GM21825 (cell line): ENCODE results near the gene ARHGAP15.
A peak's percentile ranks its signal among the peaks of the same experiment; 100 is the strongest.

Experiments
- ATAC-seq: cut with Tn5 transposase; IDR thresholded peaks from one replicate; pipeline ENCODE4 v1.9.1; 2021; ENCODE audit warnings: mild to moderate bottlenecking, moderate library complexity; ENCODE audit not compliant: unreplicated experiment

Gene ARHGAP15

DNA sequence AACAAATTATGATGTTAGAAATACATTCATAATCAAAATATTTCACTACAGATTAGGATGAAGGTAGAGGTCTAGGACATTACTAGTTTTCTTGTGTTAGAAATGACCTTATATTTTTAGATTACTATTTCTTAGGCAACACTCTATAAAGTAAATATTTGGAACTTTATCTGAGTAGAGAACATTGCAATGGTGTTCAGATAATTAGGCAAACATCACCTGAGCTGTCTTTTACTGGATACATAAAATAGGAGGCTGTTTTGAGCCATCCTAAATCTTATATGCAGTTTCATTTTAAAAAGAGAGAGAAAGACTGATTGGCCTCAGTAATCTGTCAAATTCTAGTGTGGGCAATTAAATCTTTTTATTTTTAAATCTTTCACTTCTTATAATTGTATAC, 304.6 kb downstream of the ARHGAP15 start:
- ATAC-seq, result no peak

- no peak for ATAC-seq
Observed at GRCh38 chr2:143434445-143434844, 305.2 kb downstream of the ARHGAP15 start.

DNA sequence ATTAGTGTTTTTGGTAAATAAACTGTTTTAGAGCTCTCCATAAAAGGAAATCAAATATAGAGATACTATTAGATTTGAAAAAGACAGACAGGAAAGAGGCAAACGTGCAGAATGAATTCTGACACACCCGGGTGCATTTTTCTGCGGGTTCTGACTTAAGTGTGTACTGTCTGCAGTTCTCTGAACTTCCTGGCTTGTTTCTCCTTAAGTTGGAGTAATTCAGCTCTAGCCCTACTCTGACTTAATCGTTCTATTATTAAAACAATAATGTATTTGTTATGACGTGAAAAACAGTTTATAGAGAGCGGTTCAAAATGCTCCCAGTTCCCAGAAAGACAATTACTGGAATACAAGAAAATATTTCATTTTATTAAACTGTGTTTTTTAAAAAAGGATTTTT, 305.9 kb downstream of the ARHGAP15 start:
- ATAC-seq, result no peak

GRCh38 chr2:143436951-143437350, 307.7 kb downstream of the ARHGAP15 start:
- no peak for ATAC-seq

GRCh38 chr2:143440411-143441012, 311.3 kb downstream of the ARHGAP15 start:
- no peak for ATAC-seq

- no peak for ATAC-seq
Observed at GRCh38 chr2:143442193-143442592, 313.0 kb downstream of the ARHGAP15 start.

GRCh38 chr2:143451642-143452281, 322.5 kb downstream of the ARHGAP15 start:
- ATAC-seq, result peak; percentile 81

DNA sequence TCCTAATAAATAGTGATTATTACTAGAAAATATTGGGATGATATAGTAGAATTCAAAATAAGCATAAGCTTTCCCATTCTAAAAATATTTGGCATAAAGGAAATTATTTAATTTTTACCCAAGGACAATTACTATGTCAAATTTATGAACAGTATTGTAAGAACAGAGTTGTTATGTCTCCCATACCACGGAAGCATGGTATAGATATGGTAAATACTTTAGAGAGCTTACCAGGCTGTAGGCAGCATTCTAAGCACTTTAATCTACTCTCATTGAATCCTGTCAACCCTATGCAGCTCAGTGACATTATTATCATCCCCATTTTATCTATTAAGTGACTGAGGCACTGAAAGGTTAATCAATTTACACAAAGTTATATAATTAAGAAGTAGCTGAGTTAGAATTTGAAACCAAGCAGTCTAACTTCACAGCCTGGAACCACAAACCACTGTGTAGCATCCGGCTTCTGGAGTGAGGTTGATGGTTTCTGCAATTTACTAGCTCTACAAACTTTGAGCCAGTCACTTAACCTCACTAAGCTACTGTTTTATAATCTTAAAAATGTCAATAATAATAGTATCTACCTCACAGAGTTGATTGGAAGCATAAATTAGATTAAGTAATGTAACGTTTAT, 323.7 kb downstream of the ARHGAP15 start:
- ATAC-seq, result peak; percentile 58

GRCh38 chr2:143453981-143454511, 324.8 kb downstream of the ARHGAP15 start:
- no peak for ATAC-seq

GRCh38 chr2:143455317-143455716, 326.1 kb downstream of the ARHGAP15 start:
- no peak for ATAC-seq

DNA sequence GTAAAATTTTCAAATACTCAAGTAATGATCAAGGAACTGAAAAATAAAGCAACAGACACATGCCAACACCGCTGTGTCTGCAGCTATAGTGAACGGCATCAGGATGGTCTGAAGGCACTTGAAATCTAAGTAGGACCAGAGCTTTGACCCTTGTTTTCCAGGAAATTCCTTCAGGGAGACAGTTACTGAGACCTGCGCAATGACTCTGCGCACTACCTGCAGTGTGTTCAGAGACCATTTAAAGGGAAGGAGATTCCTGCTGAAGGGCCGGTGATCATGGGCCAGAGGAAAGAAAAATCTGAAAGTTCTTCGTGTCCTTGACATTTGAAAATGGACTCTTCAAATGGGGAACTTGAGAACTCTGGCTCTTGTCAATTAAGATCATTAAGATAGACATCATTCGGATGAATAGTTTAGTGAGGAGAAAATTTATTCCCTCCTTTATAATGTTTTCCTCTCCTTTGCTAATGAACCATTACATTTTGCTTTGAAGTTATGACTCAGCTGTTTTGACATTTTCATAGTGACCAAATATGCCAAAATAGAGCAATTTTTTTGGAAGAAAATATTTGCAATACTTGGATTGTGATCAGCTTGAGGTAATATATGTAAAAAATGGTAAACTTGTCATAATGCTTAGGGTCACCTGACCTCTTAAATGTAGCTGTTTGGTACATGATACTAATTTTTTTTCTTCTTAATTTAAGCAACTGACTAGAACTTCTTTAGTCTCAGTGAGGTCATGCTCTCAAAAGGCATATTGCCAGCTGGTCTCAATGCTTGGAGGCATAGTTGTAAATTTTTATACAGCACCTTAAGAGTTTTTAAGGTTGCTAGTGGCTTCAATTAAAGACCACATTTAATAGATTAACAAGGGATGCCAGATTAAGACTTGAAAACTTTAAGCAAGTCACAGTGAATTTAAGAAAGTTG, 329.3 kb downstream of the ARHGAP15 start:
- no peak for ATAC-seq

DNA sequence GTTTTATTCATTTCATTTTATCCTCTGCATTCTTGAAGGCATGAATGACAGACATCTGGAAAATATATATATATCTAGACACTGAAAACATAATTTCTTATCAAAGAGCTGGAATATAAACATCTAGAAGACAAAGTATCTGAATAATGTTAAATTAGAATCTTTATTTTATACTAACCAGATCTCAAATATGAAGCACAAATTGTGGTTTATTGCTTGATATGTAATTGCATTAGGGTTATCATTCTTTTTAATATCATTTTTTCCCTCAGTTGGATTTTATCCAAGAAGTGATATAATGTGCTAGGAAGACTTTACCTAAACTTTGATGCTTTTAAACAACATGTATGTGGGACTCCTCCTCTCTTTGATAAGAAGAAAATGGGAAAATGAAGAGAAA, 331.2 kb downstream of the ARHGAP15 start:
- ATAC-seq, result no peak

- peak; percentile 61 for ATAC-seq
Observed at GRCh38 chr2:143463719-143464118, 334.5 kb downstream of the ARHGAP15 start.

DNA sequence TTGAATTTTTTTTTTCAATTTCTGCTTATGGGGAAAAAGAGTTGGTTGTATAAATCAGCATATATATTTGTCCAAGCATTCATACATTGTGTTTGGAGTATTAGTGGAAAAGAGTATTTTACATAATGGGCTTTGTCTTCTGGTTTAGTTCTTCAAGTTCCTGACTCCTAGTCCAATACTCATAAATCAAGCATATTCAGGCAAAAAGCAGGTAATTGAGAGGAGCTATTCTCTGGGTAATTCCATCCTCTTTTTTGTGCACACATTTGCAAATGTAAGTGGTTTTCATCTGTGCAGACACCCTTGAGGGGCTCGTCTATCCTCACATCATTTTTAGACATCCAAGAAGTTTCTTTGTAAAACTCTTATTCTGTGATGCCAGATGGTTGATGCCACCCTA, 337.2 kb downstream of the ARHGAP15 start:
- ATAC-seq, result no peak

GRCh38 chr2:143467011-143467410, 337.8 kb downstream of the ARHGAP15 start:
- no peak for ATAC-seq

- ATAC-seq, result peak; percentile 64
Observed at GRCh38 chr2:143468341-143468888, 339.2 kb downstream of the ARHGAP15 start.

DNA sequence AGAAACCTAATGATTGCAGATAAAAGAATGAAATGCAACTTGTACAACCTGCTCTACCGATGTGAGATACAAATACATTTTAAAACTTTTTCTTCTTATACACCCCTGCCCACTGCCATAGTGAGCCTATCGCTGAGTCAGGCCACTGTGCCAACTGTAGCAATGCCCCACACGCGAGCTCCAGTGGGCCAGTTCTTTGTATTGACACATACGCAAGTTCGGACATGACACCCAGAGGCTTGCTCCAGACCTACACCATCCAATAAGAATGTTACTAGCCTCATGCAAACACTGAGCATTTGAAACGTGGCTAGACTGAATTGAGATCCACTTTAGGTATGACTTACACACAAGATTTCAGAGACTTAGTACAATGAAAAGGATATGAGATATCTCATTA, 340.1 kb downstream of the ARHGAP15 start:
- ATAC-seq, result no peak

DNA sequence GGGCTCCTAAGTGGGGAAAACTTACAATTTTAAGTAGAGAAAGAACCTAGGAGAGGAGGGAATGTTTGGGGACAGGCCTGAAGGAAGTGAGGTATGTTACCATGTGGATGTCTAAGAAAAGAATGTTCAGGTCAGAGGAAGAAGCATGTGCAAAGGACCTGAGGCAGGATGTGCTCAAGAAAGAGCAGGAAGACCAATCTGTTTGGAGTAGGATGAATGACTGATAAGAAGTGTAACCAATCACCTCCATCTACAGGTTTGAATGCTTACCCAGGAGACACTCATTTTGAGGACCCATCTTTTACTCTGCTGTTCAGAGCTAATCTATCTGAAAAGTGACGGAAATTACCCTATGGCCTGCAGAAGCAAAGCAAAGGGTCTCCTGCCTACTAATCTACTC, 342.3 kb downstream of the ARHGAP15 start:
- ATAC-seq, result no peak

- ATAC-seq, result no peak
Observed at GRCh38 chr2:143473216-143473615, 344.0 kb downstream of the ARHGAP15 start.

DNA sequence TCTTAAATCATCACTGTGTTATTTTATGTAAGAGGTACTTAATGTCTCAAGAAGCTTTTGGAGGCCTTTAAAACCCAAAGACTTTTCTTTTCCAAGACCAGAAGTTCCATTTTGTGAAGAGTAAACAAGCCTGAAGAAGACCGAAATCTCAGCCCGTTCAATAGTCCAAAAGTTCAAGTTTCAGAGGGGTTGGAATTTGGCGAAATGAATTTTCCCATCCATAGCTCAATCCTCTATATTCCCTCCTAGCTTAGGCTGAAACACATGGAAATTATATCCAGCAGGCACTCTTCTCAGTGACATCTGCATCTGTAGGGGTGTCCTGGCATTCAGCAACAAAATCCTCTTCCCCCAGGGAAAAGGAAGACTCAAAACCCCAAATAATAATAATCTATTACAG, 344.6 kb downstream of the ARHGAP15 start:
- no peak for ATAC-seq

- no peak for ATAC-seq
Observed at GRCh38 chr2:143474586-143474985, 345.4 kb downstream of the ARHGAP15 start.
